ENCODE results near the gene LRIG2.

LRIG2 gene

GRCh38 chr1:113036639-113037321 is 36.2 kb upstream of the LRIG2 start:
- TF ChIP-seq CTCF (IDR thresholded peaks at IDR 0.05): no peak

GRCh38 chr1:113040041-113040440 is 33.0 kb upstream of the LRIG2 start:
- TF ChIP-seq CTCF (IDR thresholded peaks at IDR 0.05): no peak

- no peak for TF ChIP-seq CTCF (IDR thresholded peaks at IDR 0.05)
Observed at GRCh38 chr1:113040718-113041412, 32.1 kb upstream of the LRIG2 start.

GRCh38 chr1:113041569-113042284 is 31.3 kb upstream of the LRIG2 start:
- TF ChIP-seq CTCF (IDR thresholded peaks at IDR 0.05): no peak

GRCh38 chr1:113042285-113043143 is 30.5 kb upstream of the LRIG2 start:
- peak; percentile 70 for TF ChIP-seq CTCF (IDR thresholded peaks at IDR 0.05)

GRCh38 chr1:113046569-113046968 is 26.4 kb upstream of the LRIG2 start:
- TF ChIP-seq CTCF (IDR thresholded peaks at IDR 0.05): no peak

- no peak for TF ChIP-seq CTCF (IDR thresholded peaks at IDR 0.05)
Observed at GRCh38 chr1:113048064-113048463, 24.9 kb upstream of the LRIG2 start.

Measured in LNCAP (cell line).